Activated naive CD4-positive, alpha-beta T cell treated with anti-CD3 and anti-CD28 coated beads, Interleukin-2, amount 50 U/mL, for 24 hours (primary cell): ENCODE results near the gene CDKL1.

Experiments used
- H3K27ac Mint-ChIP-seq: one replicate; pipeline ENCODE4 v1.8.0; 2021; ENCODE audit warnings: mild to moderate bottlenecking, mixed read lengths
- H3K27me3 Mint-ChIP-seq: one replicate; pipeline ENCODE4 v1.8.0; 2021; ENCODE audit warnings: mixed read lengths
- H3K36me3 Mint-ChIP-seq: one replicate; pipeline ENCODE4 v1.8.0; 2021; ENCODE audit warnings: mixed read lengths
- H3K4me1 Mint-ChIP-seq: one replicate; pipeline ENCODE4 v1.8.0; 2021; ENCODE audit warnings: mixed read lengths
- H3K4me3 Mint-ChIP-seq: one replicate; pipeline ENCODE4 v1.8.0; 2021; ENCODE audit warnings: mild to moderate bottlenecking, mixed read lengths
- H3K9me3 Mint-ChIP-seq: one replicate; pipeline ENCODE4 v1.8.0; 2021; ENCODE audit warnings: mixed read lengths

CDKL1 gene

GRCh38 chr14:50308363-50308915 is 88.2 kb downstream of the CDKL1 start:
- H3K27ac Mint-ChIP-seq, result no peak overlapping the region
- no peaks in the 10 kb centered on the region for H3K27me3 Mint-ChIP-seq
- peaks cover 4% of the 10 kb centered on the region for H3K36me3 Mint-ChIP-seq
- no peaks in the 10 kb centered on the region for H3K9me3 Mint-ChIP-seq
- H3K4me3 Mint-ChIP-seq, result no peak overlapping the region
- peaks cover 31% of the 10 kb centered on the region for H3K4me1 Mint-ChIP-seq

GRCh38 chr14:50303744-50304471 is 92.8 kb downstream of the CDKL1 start:
- no peak overlapping the region for H3K27ac Mint-ChIP-seq

GRCh38 chr14:50301914-50302313 is 94.8 kb downstream of the CDKL1 start:
- Mint-ChIP-seq H3K27me3 (no peaks in the 10 kb centered on the region), H3K4me1 (peaks cover 4% of the 10 kb centered on the region), H3K27ac (no peak overlapping the region), H3K9me3 (no peaks in the 10 kb centered on the region), H3K36me3 (peaks cover 18% of the 10 kb centered on the region), H3K4me3 (no peak overlapping the region)

More at GRCh38 chr14:50303744-50304471, 92.8 kb downstream of the CDKL1 start:
- Mint-ChIP-seq H3K36me3 (peaks cover 13% of the 10 kb centered on the region), H3K4me3 (no peak overlapping the region), H3K4me1 (peaks cover 8% of the 10 kb centered on the region), H3K27me3 (no peaks in the 10 kb centered on the region), H3K9me3 (no peaks in the 10 kb centered on the region)

GRCh38 chr14:50299585-50299984 is 97.1 kb downstream of the CDKL1 start:
- Mint-ChIP-seq H3K4me3 (no peak overlapping the region), H3K27me3 (no peaks in the 10 kb centered on the region), H3K9me3 (no peaks in the 10 kb centered on the region), H3K27ac (no peak overlapping the region), H3K36me3 (peaks cover 18% of the 10 kb centered on the region), H3K4me1 (peaks cover 4% of the 10 kb centered on the region)

- H3K27ac Mint-ChIP-seq, result no peak overlapping the region
Measured at GRCh38 chr14:50290306-50290705, 106.4 kb downstream of the CDKL1 start.

GRCh38 chr14:50288146-50288545 is 108.5 kb downstream of the CDKL1 start:
- Mint-ChIP-seq H3K36me3 (peaks cover 6% of the 10 kb centered on the region), H3K4me3 (no peak overlapping the region), H3K9me3 (no peaks in the 10 kb centered on the region), H3K27ac (no peak overlapping the region), H3K4me1 (no peaks in the 10 kb centered on the region), H3K27me3 (no peaks in the 10 kb centered on the region)

More at GRCh38 chr14:50290306-50290705, 106.4 kb downstream of the CDKL1 start:
- H3K9me3 Mint-ChIP-seq, result no peaks in the 10 kb centered on the region
- H3K4me3 Mint-ChIP-seq, result no peak overlapping the region
- H3K4me1 Mint-ChIP-seq, result no peaks in the 10 kb centered on the region
- H3K36me3 Mint-ChIP-seq, result peaks cover 11% of the 10 kb centered on the region
- H3K27me3 Mint-ChIP-seq, result no peaks in the 10 kb centered on the region

- Mint-ChIP-seq H3K27ac (no peak overlapping the region), H3K9me3 (no peaks in the 10 kb centered on the region), H3K27me3 (no peaks in the 10 kb centered on the region), H3K4me3 (no peak overlapping the region), H3K36me3 (peaks cover 4% of the 10 kb centered on the region), H3K4me1 (no peaks in the 10 kb centered on the region)
Measured at GRCh38 chr14:50285861-50286260, 110.8 kb downstream of the CDKL1 start.
